Measurements from ENCODE around the gene DDAH2.

DNA sequence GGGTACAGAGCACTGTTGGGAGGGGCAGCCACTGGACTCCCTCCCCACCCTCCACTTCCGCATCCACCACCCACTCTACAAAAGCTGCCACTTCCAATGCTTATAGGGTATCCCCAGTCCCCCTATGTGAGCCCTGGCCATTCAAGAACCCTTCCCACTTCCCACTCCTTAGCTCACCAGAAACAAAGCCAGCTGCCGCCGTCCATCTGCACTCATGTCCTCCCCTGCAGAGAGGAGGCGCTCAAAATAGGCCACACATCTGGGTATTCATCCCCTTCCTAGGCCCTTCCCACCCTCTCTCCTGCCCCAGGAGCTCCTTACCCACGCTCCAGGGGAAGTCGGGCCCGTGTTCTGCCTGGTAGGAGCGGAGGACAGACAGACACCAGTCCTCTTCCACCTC lies 41.8 kb downstream of the DDAH2 start:
- TF ChIP-seq, protein P1, sequence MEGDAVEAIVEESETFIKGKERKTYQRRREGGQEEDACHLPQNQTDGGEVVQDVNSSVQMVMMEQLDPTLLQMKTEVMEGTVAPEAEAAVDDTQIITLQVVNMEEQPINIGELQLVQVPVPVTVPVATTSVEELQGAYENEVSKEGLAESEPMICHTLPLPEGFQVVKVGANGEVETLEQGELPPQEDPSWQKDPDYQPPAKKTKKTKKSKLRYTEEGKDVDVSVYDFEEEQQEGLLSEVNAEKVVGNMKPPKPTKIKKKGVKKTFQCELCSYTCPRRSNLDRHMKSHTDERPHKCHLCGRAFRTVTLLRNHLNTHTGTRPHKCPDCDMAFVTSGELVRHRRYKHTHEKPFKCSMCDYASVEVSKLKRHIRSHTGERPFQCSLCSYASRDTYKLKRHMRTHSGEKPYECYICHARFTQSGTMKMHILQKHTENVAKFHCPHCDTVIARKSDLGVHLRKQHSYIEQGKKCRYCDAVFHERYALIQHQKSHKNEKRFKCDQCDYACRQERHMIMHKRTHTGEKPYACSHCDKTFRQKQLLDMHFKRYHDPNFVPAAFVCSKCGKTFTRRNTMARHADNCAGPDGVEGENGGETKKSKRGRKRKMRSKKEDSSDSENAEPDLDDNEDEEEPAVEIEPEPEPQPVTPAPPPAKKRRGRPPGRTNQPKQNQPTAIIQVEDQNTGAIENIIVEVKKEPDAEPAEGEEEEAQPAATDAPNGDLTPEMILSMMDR (IDR thresholded peaks at IDR 0.05): no peak
- TF ChIP-seq POLR2A (IDR thresholded peaks at IDR 0.05): no peak
